Breast epithelium (tissue), 4 donors: ENCODE results near the gene TOMT. TPM values are rescaled to one million over a fixed set of nuclear protein-coding genes. Genes with fewer than 3 reads are reported as not detected.
"Not testable (repeated sequence)": the region's sequence is repeated elsewhere in the genome, so short reads cannot be mapped to it uniquely, and the experiment has no call there.

Experiments used
- DNase-seq, 2 donors: peaks; one replicate each; pipeline ENCODE4 v3.0.0-alpha.2; 2019; ENCODE audit warnings: low spot score in 2 of 2
- H3K27ac ChIP-seq, 2 donors: fragments of 200-600 bp; sonication (generic) in 1 of 2; one replicate each; pipeline ENCODE4 v1.5.1; 2016 to 2019; ENCODE audit warnings: mild to moderate bottlenecking in 1 of 2
- H3K27me3 ChIP-seq, 2 donors: fragments of 200-600 bp; sonication (generic) in 1 of 2; one replicate each; pipeline versions ENCODE4 v1.5.1 to v1.6.0; 2017 to 2019; ENCODE audit warnings: control low read depth in 1 of 2, mild to moderate bottlenecking in 1 of 2
- H3K36me3 ChIP-seq: fragments of 200-600 bp; one replicate; pipeline ENCODE4 v1.5.1; 2019
- H3K4me1 ChIP-seq, 2 donors: fragments of 200-600 bp; sonication (generic); one replicate each; pipeline ENCODE4 v1.5.1; 2016 to 2019; ENCODE audit warnings: control low read depth in 1 of 2
- H3K4me3 ChIP-seq, 3 donors: fragments of 200-600 bp; sonication (generic); 1 replicate in 2 of 3; 2 replicates in 1 of 3; pipeline ENCODE4 v1.5.1; 2016 to 2019; ENCODE audit warnings: mild to moderate bottlenecking in 3 of 3, moderate library complexity in 2 of 3
- H3K9me3 ChIP-seq, 2 donors: fragments of 200-600 bp; sonication (generic) in 1 of 2; one replicate each; pipeline ENCODE4 v1.5.1; 2016 to 2019; ENCODE audit warnings: control low read depth in 1 of 2
- CTCF ChIP-seq, 3 donors: fragments of 450-650 bp; IDR thresholded peaks; one replicate each; pipeline ENCODE4 v1.5.1; 2016 to 2017; ENCODE audit warnings: antibody characterized with exemption in 3 of 3, mild to moderate bottlenecking in 3 of 3, moderate library complexity in 3 of 3
- POLR2A ChIP-seq: fragments of 450-650 bp; IDR thresholded peaks from one replicate; pipeline ENCODE4 v1.6.1; 2016; ENCODE audit warnings: antibody characterized with exemption, mild to moderate bottlenecking, moderate library complexity
- POLR2AphosphoS5 ChIP-seq, 3 donors: sonication (generic); formaldehyde crosslinking; IDR thresholded peaks; one replicate each; pipeline ENCODE4 v1.6.1; 2017; ENCODE audit warnings: antibody characterized with exemption in 3 of 3
- intact Hi-C: fragments of 100-400 bp; cut with DNase I; formaldehyde crosslinking; loops from one replicate; pipeline ENCODE4 v1.15.1; 2023; ENCODE audit warnings: low total_unique reads
- total RNA-seq, 3 donors: library from RNA; depleted of rRNA; stranded (reverse); fragments of >200 nt; gene quantifications; one replicate each; pipeline ENCODE4 v1.1.0, GENCODE V29; 2016

Gene TOMT
- total RNA-seq, 3 donors from 2014 or later: not detected

GRCh38 chr11:72141066-72141465 lies 35.3 kb downstream of the TOMT start:
- Histone ChIP-seq H3K36me3 (no peaks in the 10 kb centered on the region), H3K9me3 (no peaks in the 10 kb centered on the region), H3K4me1 (no peaks in the 10 kb centered on the region), H3K4me3 (no peak overlapping the region), H3K27ac (peak overlapping the region; percentile 66 to 72), H3K27me3 (no peaks in the 10 kb centered on the region)
- intact Hi-C loops: no loop called here
- TF ChIP-seq CTCF (IDR thresholded peaks at IDR 0.05) (no peak), POLR2A (no peak), POLR2AphosphoS5 (IDR thresholded peaks at IDR 0.05) (no peak)
- DNase-seq: no peak

GRCh38 chr11:72142086-72142485 lies 36.4 kb downstream of the TOMT start:
- H3K36me3 ChIP-seq, H3K27ac ChIP-seq, H3K4me3 ChIP-seq, H3K27me3 ChIP-seq, H3K9me3 ChIP-seq, intact Hi-C loops, H3K4me1 ChIP-seq: not testable (repeated sequence)
- peak in 1 of 2 donors; percentile 80 for DNase-seq

- H3K27ac ChIP-seq: peak overlapping the region in 1 of 2 donors; percentile 72
- DNase-seq, H3K27me3 ChIP-seq, H3K9me3 ChIP-seq, H3K36me3 ChIP-seq, H3K4me1 ChIP-seq, intact Hi-C loops, H3K4me3 ChIP-seq: not testable (repeated sequence)
Measured at GRCh38 chr11:72142543-72142942, 36.8 kb downstream of the TOMT start.

DNA sequence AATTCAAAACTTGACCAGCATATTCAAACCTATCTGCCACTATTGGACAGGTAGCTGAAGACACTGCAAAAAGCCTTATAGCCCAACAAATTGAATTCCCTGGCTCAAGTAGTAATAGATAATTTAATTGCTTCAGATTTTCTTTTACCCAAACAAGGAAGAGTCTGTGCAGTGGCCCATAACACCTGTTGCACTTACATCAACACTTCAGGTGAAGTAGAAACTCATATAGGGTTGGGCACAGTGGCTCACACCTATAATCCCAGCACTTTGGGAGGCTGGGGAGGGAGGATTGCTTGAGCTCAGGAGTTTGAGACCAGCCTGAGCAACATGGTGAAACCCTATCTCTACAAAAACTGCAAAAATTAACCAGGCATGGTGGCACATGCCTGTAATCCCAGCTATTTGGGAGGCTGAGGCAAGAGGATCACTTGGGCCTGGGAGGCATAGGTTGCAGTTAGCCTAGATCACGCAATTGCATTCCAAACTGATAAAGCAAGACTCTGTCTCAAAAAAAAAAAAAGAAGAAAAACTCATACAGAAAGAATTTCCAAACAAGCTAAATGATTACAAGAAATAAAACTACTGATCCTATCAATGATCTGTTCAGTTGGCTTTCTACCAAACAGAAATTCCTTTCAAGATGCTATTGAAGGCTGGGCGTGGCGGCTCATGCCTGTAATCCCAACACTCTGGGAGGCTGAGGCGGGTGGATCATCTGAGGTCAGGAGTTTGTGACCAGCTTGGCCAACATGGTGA lies 39.3 kb downstream of the TOMT start:
- peak overlapping the region; percentile 29 to 54 for H3K27ac ChIP-seq
- H3K4me3 ChIP-seq: no peak overlapping the region
- no peaks in the 10 kb centered on the region for H3K9me3 ChIP-seq
- H3K36me3 ChIP-seq: no peaks in the 10 kb centered on the region
- TF ChIP-seq POLR2AphosphoS5 (IDR thresholded peaks at IDR 0.05) (no peak), CTCF (IDR thresholded peaks at IDR 0.05) (no peak), POLR2A (no peak)
- H3K27me3 ChIP-seq: no peaks in the 10 kb centered on the region
- H3K4me1 ChIP-seq: no peaks in the 10 kb centered on the region
- DNase-seq: peak in 1 of 2 donors; percentile 35
- intact Hi-C loops: no loop called here

DNA sequence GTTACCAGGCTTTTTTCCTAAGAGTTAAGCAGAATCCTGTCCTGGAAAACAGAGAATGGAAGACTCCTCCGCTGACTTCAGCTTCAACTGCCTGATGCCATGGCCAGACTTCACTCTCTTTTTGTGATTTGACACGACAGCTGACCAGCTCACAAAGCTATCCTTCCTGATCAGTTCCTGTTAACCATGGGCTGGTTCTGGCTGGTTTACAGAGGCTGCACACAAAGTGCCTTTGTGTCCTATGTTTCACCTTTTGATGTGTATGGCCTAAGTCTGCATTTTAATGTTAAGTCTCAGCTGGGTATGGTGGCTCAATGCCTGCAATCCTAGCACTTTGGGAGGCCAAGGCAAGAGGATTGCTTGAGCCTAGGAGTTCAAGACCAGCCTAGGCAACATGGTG lies 40.9 kb downstream of the TOMT start:
- H3K36me3 ChIP-seq: no peaks in the 10 kb centered on the region
- H3K9me3 ChIP-seq: no peaks in the 10 kb centered on the region
- intact Hi-C loops: no loop called here
- TF ChIP-seq POLR2A (no peak), CTCF (IDR thresholded peaks at IDR 0.05) (no peak), POLR2AphosphoS5 (IDR thresholded peaks at IDR 0.05) (no peak)
- no peak overlapping the region for H3K27ac ChIP-seq
- H3K4me1 ChIP-seq: no peaks in the 10 kb centered on the region
- no peaks in the 10 kb centered on the region for H3K27me3 ChIP-seq
- H3K4me3 ChIP-seq: no peak overlapping the region
- no peak for DNase-seq

DNA sequence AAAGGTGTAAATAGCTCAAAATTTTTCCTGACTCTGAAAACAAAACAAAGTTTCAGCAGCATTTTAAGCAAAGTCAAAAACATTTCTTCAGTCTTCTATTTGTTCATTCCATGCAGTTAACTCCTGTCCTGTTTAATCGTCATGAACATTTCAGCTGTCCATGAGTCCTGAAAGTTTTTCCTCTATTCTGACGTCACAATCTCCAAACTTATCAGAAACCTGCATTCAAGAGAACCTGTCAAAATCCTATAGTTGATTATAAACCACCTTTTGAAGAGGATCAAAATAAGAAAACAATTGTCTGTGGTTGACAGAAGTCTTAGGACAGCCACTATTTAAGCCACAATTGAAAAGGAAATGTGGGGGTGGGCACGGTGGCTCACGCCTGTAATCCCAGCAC lies 45.2 kb downstream of the TOMT start:
- H3K36me3 ChIP-seq: no peaks in the 10 kb centered on the region
- H3K9me3 ChIP-seq: no peaks in the 10 kb centered on the region
- H3K27ac ChIP-seq: no peak overlapping the region
- H3K27me3 ChIP-seq: no peaks in the 10 kb centered on the region
- no peak overlapping the region for H3K4me3 ChIP-seq
- no peaks in the 10 kb centered on the region for H3K4me1 ChIP-seq
- TF ChIP-seq POLR2AphosphoS5 (IDR thresholded peaks at IDR 0.05) (no peak), POLR2A (no peak), CTCF (IDR thresholded peaks at IDR 0.05) (no peak)
- no peak for DNase-seq
- intact Hi-C loops: no loop called here

- H3K27me3 ChIP-seq, DNase-seq, H3K36me3 ChIP-seq, H3K4me1 ChIP-seq, H3K9me3 ChIP-seq, H3K4me3 ChIP-seq, intact Hi-C loops, H3K27ac ChIP-seq: not testable (repeated sequence)
Measured at GRCh38 chr11:72153874-72154273, 48.1 kb downstream of the TOMT start.
